ENCODE results near the gene RRP15. TPM values are rescaled to one million over a fixed set of nuclear protein-coding genes. Genes with fewer than 3 reads are reported as not detected.

Gene RRP15
- total RNA-seq, 1 experiment from 2014 or later: 25.5 TPM

GRCh38 chr1:218257971-218258370 lies 27.1 kb upstream of the RRP15 start:
- H3K9me3 ChIP-seq (ENCODE audit: control insufficient read depth in 1 of 2, insufficient read depth in 1 of 2, low read depth in 1 of 2, low read length in 2 of 2): no peaks in the 10 kb centered on the region
- no peak overlapping the region for H3K4me2 ChIP-seq (ENCODE audit: low read length)
- no peak for TF ChIP-seq POLR2A (IDR thresholded peaks at IDR 0.05; ENCODE audit: borderline replicate concordance, extremely low read depth, insufficient read depth, insufficient read length)
- TF ChIP-seq, protein P1, sequence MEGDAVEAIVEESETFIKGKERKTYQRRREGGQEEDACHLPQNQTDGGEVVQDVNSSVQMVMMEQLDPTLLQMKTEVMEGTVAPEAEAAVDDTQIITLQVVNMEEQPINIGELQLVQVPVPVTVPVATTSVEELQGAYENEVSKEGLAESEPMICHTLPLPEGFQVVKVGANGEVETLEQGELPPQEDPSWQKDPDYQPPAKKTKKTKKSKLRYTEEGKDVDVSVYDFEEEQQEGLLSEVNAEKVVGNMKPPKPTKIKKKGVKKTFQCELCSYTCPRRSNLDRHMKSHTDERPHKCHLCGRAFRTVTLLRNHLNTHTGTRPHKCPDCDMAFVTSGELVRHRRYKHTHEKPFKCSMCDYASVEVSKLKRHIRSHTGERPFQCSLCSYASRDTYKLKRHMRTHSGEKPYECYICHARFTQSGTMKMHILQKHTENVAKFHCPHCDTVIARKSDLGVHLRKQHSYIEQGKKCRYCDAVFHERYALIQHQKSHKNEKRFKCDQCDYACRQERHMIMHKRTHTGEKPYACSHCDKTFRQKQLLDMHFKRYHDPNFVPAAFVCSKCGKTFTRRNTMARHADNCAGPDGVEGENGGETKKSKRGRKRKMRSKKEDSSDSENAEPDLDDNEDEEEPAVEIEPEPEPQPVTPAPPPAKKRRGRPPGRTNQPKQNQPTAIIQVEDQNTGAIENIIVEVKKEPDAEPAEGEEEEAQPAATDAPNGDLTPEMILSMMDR (IDR thresholded peaks at IDR 0.05 in 2 of 3, conservative IDR thresholded peaks at IDR 0.05 in 1 of 3; ENCODE audit: borderline replicate concordance in 1 of 3, insufficient read depth in 1 of 3, low read depth in 2 of 3, low read length in 2 of 3): no peak
- no peak for TF ChIP-seq EZH2phosphoT487 (IDR thresholded peaks at IDR 0.05; ENCODE audit: borderline replicate concordance)
- TF ChIP-seq, protein P2, sequence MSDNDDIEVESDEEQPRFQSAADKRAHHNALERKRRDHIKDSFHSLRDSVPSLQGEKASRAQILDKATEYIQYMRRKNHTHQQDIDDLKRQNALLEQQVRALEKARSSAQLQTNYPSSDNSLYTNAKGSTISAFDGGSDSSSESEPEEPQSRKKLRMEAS (IDR thresholded peaks at IDR 0.05): no peak
- TF ChIP-seq POLR2AphosphoS5 (IDR thresholded peaks at IDR 0.05; ENCODE audit: low read depth, low read length): no peak
- no peak for TF ChIP-seq ZNF274 (IDR thresholded peaks at IDR 0.05; ENCODE audit: low read depth, low read length)
- TF ChIP-seq EZH2 (IDR thresholded peaks at IDR 0.05): no peak
- TF ChIP-seq ZFX (IDR thresholded peaks at IDR 0.05): no peak
- no peak for TF ChIP-seq RAD21 (IDR thresholded peaks at IDR 0.05; ENCODE audit: low read depth)
- no peak for TF ChIP-seq SIN3A (IDR thresholded peaks at IDR 0.05; ENCODE audit: low read depth)
- TF ChIP-seq CBX3 (IDR thresholded peaks at IDR 0.05; ENCODE audit: low read depth): no peak
- TF ChIP-seq, protein P3, sequence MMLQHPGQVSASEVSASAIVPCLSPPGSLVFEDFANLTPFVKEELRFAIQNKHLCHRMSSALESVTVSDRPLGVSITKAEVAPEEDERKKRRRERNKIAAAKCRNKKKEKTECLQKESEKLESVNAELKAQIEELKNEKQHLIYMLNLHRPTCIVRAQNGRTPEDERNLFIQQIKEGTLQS (IDR thresholded peaks at IDR 0.05): no peak
- no peak for TF ChIP-seq JUND (IDR thresholded peaks at IDR 0.05)
- TF ChIP-seq SRF (IDR thresholded peaks at IDR 0.05; ENCODE audit: low read depth): no peak
- no peak for TF ChIP-seq ZBTB33 (IDR thresholded peaks at IDR 0.05; ENCODE audit: extremely low read depth, insufficient replicate concordance, low read length)
- no peak for TF ChIP-seq CEBPB (IDR thresholded peaks at IDR 0.05; ENCODE audit: low read depth)
- no peak for TF ChIP-seq SP1 (IDR thresholded peaks at IDR 0.05; ENCODE audit: low read depth)
- TF ChIP-seq FOSL1 (IDR thresholded peaks at IDR 0.05; ENCODE audit: low read depth): no peak
- TF ChIP-seq ELF1 (IDR thresholded peaks at IDR 0.05; ENCODE audit: borderline replicate concordance, low read depth): no peak
- TF ChIP-seq, protein P4, sequence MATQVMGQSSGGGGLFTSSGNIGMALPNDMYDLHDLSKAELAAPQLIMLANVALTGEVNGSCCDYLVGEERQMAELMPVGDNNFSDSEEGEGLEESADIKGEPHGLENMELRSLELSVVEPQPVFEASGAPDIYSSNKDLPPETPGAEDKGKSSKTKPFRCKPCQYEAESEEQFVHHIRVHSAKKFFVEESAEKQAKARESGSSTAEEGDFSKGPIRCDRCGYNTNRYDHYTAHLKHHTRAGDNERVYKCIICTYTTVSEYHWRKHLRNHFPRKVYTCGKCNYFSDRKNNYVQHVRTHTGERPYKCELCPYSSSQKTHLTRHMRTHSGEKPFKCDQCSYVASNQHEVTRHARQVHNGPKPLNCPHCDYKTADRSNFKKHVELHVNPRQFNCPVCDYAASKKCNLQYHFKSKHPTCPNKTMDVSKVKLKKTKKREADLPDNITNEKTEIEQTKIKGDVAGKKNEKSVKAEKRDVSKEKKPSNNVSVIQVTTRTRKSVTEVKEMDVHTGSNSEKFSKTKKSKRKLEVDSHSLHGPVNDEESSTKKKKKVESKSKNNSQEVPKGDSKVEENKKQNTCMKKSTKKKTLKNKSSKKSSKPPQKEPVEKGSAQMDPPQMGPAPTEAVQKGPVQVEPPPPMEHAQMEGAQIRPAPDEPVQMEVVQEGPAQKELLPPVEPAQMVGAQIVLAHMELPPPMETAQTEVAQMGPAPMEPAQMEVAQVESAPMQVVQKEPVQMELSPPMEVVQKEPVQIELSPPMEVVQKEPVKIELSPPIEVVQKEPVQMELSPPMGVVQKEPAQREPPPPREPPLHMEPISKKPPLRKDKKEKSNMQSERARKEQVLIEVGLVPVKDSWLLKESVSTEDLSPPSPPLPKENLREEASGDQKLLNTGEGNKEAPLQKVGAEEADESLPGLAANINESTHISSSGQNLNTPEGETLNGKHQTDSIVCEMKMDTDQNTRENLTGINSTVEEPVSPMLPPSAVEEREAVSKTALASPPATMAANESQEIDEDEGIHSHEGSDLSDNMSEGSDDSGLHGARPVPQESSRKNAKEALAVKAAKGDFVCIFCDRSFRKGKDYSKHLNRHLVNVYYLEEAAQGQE (IDR thresholded peaks at IDR 0.05; ENCODE audit: low read depth): no peak
- no peaks in the 10 kb centered on the region for H3K9me2 ChIP-seq (ENCODE audit: insufficient read depth)
- no peak overlapping the region for H2AFZ ChIP-seq (ENCODE audit: low read depth, low read length, poor library complexity, severe bottlenecking)
- H4K20me1 ChIP-seq (ENCODE audit: insufficient read depth): no peaks in the 10 kb centered on the region
- H3K4me3 ChIP-seq (replicated peaks in 1 of 2; ENCODE audit: low read depth in 1 of 2, low read length in 2 of 2): no peak overlapping the region
- no peak overlapping the region for H3K9ac ChIP-seq (ENCODE audit: low read length)
- DNase-seq (ENCODE audit: low read depth, low spot score) (no peak), ATAC-seq (no peak)
- no peaks in the 10 kb centered on the region for H3K36me3 ChIP-seq (ENCODE audit: control insufficient read depth in 1 of 2, insufficient read depth in 2 of 2, low read length in 2 of 2)
- H3K4me1 ChIP-seq (ENCODE audit: control insufficient read depth in 1 of 2, insufficient read depth in 2 of 2, low read length in 2 of 2): no peaks in the 10 kb centered on the region
- POLR2A ChIA-PET: no interaction called here
- no TSS peak for BruUV-seq (replicated peaks)
- H3K27ac ChIP-seq (ENCODE audit: low read depth, low read length): no peak overlapping the region
- H3K27me3 ChIP-seq (ENCODE audit: insufficient read depth, low read length): no peaks in the 10 kb centered on the region
- no peaks in the 10 kb centered on the region for H3K79me2 ChIP-seq (ENCODE audit: insufficient read depth, low read length)
- CTCF ChIA-PET: no interaction called here
- RAD21 ChIA-PET (ENCODE audit: low non-redundant PET in 1 of 2, low total read pairs in 2 of 2, uncharacterized antibody in 2 of 2, unreplicated experiment in 2 of 2): no interaction called here
- intact Hi-C loops (cut with micrococcal nuclease): loop anchor here (5.0 kb wide), 1 partner anchor 1159 kb away; no protein-coding TSS in a partner anchor
